ENCODE data around the gene TRIM45.
"Not testable (repeated sequence)": the region's sequence is repeated elsewhere in the genome, so short reads cannot be mapped to it uniquely, and the experiment has no call there.

Gene TRIM45

GRCh38 chr1:117130526-117130925 is 9.0 kb upstream of the TRIM45 start:
- DNase-seq (ENCODE audit: low spot score), result no peak

GRCh38 chr1:117128323-117129079 is 7.0 kb upstream of the TRIM45 start:
- peak; percentile 6 for DNase-seq (ENCODE audit: low spot score)

GRCh38 chr1:117127795-117128194 is 6.2 kb upstream of the TRIM45 start:
- DNase-seq (ENCODE audit: low spot score), result no peak

- DNase-seq (ENCODE audit: low spot score), result no peak
Observed at GRCh38 chr1:117124661-117125060, 3.1 kb upstream of the TRIM45 start.

GRCh38 chr1:117123274-117123673 is 1.7 kb upstream of the TRIM45 start:
- no peak for DNase-seq (ENCODE audit: low spot score)

GRCh38 chr1:117122330-117123025 is 929 bp upstream of the TRIM45 start:
- peak; percentile 9 for DNase-seq (ENCODE audit: low spot score)

- DNase-seq (ENCODE audit: low spot score), result peak; percentile 39
Observed at GRCh38 chr1:117120774-117121588, 568 bp downstream of the TRIM45 start.

- DNase-seq (ENCODE audit: low spot score), result not testable (repeated sequence)
Observed at GRCh38 chr1:117119144-117119543, 2.4 kb downstream of the TRIM45 start.

- no peak for DNase-seq (ENCODE audit: low spot score)
Observed at GRCh38 chr1:117118137-117118536, 3.4 kb downstream of the TRIM45 start.

- no peak for DNase-seq (ENCODE audit: low spot score)
Observed at GRCh38 chr1:117117697-117118096, 3.9 kb downstream of the TRIM45 start.

- no peak for DNase-seq (ENCODE audit: low spot score)
Observed at GRCh38 chr1:117116784-117117130, 4.8 kb downstream of the TRIM45 start.

GRCh38 chr1:117116090-117116783 is 5.3 kb downstream of the TRIM45 start:
- no peak for DNase-seq (ENCODE audit: low spot score)

- DNase-seq (ENCODE audit: low spot score), result no peak
Observed at GRCh38 chr1:117114877-117115276, 6.7 kb downstream of the TRIM45 start.

GRCh38 chr1:117113199-117113598 is 8.3 kb downstream of the TRIM45 start:
- no peak for DNase-seq (ENCODE audit: low spot score)

GRCh38 chr1:117112047-117112717 is 9.4 kb downstream of the TRIM45 start:
- no peak for DNase-seq (ENCODE audit: low spot score)

GRCh38 chr1:117110774-117111173 is 10.8 kb downstream of the TRIM45 start:
- no peak for DNase-seq (ENCODE audit: low spot score)

GRCh38 chr1:117107364-117107763 is 14.2 kb downstream of the TRIM45 start:
- no peak for DNase-seq (ENCODE audit: low spot score)

GRCh38 chr1:117106478-117106877 is 15.1 kb downstream of the TRIM45 start:
- no peak for DNase-seq (ENCODE audit: low spot score)

- DNase-seq (ENCODE audit: low spot score), result no peak
Observed at GRCh38 chr1:117105722-117106121, 15.8 kb downstream of the TRIM45 start.

GRCh38 chr1:117104986-117105385 is 16.6 kb downstream of the TRIM45 start:
- DNase-seq (ENCODE audit: low spot score), result no peak

GRCh38 chr1:117101858-117102257 is 19.7 kb downstream of the TRIM45 start:
- not testable (repeated sequence) for DNase-seq (ENCODE audit: low spot score)

GRCh38 chr1:117101334-117101733 is 20.2 kb downstream of the TRIM45 start:
- no peak for DNase-seq (ENCODE audit: low spot score)

All from HuH-7.5 (cell line).